GM19099 (cell line): ENCODE measurements around the gene OR2A42.
"Not testable (repeated sequence)": the region's sequence is repeated elsewhere in the genome, so short reads cannot be mapped to it uniquely, and the experiment has no call there.

Source experiments
- POLR2A ChIP-seq: IDR thresholded peaks from 3 replicates; pipeline ENCODE4 v1.6.1; 2011; ENCODE audit warnings: low read depth; ENCODE audit not compliant: insufficient read length; ENCODE audit errors: extremely low read depth

The OR2A42 gene

GRCh38 chr7:144239365-144239764, at the start of gene OR2A42:
TSS of gene OR2A42 (minus strand) at chr7:144239605. CDS start at chr7:144232843, 6,762 bp downstream.
- TF ChIP-seq POLR2A = not testable (repeated sequence)

- TF ChIP-seq POLR2A = not testable (repeated sequence)
These were observed 29.8 kb upstream of the OR2A42 start, which contains the start of gene CTAGE8 for GRCh38 chr7:144269188-144269587. TSS of gene CTAGE8 (minus strand) at chr7:144269288. CDS start at chr7:144269250, 38 bp downstream.

- TF ChIP-seq POLR2A = not testable (repeated sequence)
These were observed 25.3 kb upstream of the OR2A42 start, which contains the start of gene OR2A7 for GRCh38 chr7:144264692-144265091. TSS of gene OR2A7 (minus strand) at chr7:144264792. CDS start at chr7:144259628, 5,164 bp downstream.

- TF ChIP-seq POLR2A = no peak
These were observed 16.7 kb upstream of the OR2A42 start for GRCh38 chr7:144256112-144256511.

- no peak for TF ChIP-seq POLR2A
These were observed 16.1 kb upstream of the OR2A42 start for GRCh38 chr7:144255471-144255897.

GRCh38 chr7:144195212-144195872, 44.1 kb downstream of the OR2A42 start, which contains the start of gene ARHGEF35:
TSS of gene ARHGEF35 (minus strand) at chr7:144195833. CDS start at chr7:144188383, 7,450 bp downstream.
- TF ChIP-seq POLR2A = not testable (repeated sequence)

GRCh38 chr7:144183166-144183565, 56.2 kb downstream of the OR2A42 start, which contains the start of gene CTAGE4:
TSS of gene CTAGE4 (plus strand) at chr7:144183466. CDS start at chr7:144183504, 38 bp downstream.
- TF ChIP-seq POLR2A = not testable (repeated sequence)
